GM15510 (cell line): ENCODE data around the gene SCFD2.

ENCODE experiments used
- POLR2A ChIP-seq: IDR thresholded peaks from 3 replicates; pipeline ENCODE4 v1.6.1; 2011; ENCODE audit warnings: borderline replicate concordance; ENCODE audit not compliant: insufficient read length; ENCODE audit errors: extremely low read depth

Gene SCFD2

DNA sequence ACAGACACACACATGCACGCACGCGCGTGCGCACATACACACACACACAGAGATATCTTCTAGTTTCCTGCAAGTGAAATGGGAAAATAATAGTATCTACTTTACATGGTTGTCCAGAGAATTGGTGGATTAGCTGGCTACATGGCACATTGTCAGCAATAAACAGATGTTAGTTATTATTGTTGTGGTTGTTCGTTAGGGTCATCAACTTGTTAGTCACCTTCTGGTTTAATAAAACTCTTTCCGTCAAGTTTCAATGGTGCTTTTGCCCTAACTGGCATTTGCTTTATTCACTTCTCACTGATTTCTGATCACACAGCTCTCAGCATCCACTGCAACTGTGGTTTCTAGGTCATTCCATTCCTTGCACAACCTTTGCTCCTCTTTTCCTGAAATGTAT is 529.2 kb downstream of the SCFD2 start:
- no peak for TF ChIP-seq POLR2A

DNA sequence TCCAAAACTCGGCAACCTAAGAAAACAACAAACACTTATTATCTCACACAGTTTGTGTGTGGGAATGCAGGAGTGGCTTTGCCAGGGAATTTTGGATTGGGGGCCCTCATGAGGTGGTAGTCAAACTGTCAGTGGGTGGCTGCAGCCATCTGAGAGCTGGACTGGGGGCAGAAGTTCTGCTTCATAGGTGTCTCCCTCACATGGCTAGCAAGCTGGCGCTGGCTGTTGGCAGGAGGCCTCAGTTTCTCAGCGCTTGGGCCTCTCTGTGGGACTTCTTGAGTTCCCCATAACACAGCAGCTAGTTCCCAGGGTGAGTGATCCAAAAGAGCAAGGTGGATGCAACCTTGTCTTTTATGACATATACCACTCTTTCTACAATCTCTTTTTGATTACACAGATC is 529.7 kb downstream of the SCFD2 start:
- no peak for TF ChIP-seq POLR2A

DNA sequence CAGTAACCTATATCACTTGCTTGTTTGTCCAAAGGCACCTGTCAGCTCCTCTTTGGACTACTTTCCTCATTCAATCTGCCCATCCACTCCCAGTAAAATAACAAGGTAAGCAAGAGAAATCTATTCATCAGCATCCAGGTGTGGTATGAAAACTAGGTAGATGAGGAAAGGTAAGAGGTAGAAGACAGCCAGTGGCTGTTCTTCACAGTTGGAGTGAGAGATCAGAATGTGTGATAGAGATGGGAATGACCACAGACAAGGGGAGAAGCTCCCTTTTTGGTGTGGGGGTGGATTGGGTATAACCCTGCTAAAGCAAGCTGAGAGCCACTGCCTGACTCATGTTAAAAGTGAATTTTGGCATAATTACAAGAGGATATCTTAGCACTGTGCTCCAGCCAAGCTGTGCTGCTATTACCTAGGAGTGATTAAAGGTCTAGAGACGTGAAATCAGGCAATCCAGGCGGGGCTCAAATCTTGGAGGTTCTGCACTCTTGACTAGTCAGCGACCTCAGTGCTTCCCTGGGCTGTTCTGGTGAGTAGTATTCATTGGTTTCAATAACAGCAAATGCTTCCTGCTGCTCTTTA is 531.8 kb downstream of the SCFD2 start:
- no peak for TF ChIP-seq POLR2A

- TF ChIP-seq POLR2A, result no peak
Measured at GRCh38 chr4:52825460-52826090, 540.3 kb downstream of the SCFD2 start.

GRCh38 chr4:52824603-52825459 is 541.0 kb downstream of the SCFD2 start:
- no peak for TF ChIP-seq POLR2A

GRCh38 chr4:52824270-52824602 is 541.6 kb downstream of the SCFD2 start:
- no peak for TF ChIP-seq POLR2A

DNA sequence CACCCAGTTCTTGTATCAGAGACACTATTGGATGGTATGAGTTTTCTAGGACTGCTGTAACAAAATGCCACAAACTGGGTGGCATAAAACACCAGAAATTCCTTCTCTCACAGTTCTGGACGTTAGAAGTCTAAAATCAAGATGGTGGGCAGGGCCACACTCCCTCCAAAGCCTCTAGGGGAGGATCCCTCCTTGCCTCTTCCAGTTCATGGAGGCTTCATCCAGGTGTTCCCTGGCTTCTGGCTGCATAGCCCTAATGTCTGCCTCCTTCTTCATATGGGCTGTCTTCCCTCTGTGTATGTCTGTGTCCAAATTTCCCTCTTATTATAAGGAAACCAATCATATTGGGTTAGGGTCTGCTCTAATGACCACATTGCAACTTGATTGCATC is 542.2 kb downstream of the SCFD2 start:
- no peak for TF ChIP-seq POLR2A
